ENCODE data around the gene PCSK5.

DNA sequence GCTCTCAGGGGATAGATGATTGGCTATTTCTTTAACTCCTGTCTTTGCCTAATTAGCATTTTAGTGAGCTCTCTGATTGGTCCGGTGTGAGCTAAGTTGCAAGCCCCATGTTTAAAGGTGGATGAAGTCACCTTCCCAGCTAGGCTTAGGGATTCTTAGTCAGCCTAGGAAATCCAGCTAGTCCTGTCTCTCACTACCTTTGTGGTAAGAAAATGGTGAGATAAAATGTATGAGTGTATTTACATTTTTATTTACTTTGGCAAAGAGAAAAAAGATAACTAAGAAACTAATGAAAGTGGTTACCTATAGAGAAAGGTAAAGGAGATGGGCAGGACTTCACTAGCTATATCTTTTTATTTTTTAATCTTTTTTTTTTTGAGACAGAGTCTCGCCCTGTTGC lies 357.0 kb downstream of the PCSK5 start:
- no peak for TF ChIP-seq POLR2A (IDR thresholded peaks at IDR 0.05)
- TF ChIP-seq, protein P1, sequence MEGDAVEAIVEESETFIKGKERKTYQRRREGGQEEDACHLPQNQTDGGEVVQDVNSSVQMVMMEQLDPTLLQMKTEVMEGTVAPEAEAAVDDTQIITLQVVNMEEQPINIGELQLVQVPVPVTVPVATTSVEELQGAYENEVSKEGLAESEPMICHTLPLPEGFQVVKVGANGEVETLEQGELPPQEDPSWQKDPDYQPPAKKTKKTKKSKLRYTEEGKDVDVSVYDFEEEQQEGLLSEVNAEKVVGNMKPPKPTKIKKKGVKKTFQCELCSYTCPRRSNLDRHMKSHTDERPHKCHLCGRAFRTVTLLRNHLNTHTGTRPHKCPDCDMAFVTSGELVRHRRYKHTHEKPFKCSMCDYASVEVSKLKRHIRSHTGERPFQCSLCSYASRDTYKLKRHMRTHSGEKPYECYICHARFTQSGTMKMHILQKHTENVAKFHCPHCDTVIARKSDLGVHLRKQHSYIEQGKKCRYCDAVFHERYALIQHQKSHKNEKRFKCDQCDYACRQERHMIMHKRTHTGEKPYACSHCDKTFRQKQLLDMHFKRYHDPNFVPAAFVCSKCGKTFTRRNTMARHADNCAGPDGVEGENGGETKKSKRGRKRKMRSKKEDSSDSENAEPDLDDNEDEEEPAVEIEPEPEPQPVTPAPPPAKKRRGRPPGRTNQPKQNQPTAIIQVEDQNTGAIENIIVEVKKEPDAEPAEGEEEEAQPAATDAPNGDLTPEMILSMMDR (IDR thresholded peaks at IDR 0.05) = no peak

Measured in adrenal gland (tissue), 5 donors.